GM18858 (cell line): ENCODE data around the gene NT5DC3.
"Not testable (repeated sequence)": the region's sequence is repeated elsewhere in the genome, so short reads cannot be mapped to it uniquely, and the experiment has no call there.

Experiments
- ATAC-seq: cut with Tn5 transposase; IDR thresholded peaks from one replicate; pipeline ENCODE4 v1.9.1; 2021; ENCODE audit not compliant: unreplicated experiment

Gene NT5DC3

DNA sequence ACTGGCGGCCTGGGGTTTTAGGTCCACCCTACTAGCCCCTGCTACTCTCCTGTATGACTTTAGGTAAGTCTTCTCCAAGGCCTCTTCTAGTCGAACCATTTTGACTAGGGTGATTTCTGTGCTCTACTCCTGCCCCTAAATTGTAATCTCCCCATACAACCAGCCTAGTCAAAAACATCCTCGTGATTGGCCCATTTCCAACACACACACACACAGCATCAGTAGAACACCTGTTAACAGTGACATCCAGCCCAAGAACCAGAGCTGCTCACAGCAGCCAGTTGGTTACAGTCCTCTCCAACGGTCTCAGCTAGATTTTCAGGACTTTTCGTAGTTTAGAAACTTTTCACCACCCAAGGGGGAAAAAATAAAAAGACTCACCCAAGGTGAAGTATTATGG lies 30.9 kb downstream of the NT5DC3 start:
- ATAC-seq: no peak

GRCh38 chr12:103809639-103810038 lies 31.4 kb downstream of the NT5DC3 start:
- ATAC-seq: not testable (repeated sequence)

GRCh38 chr12:103809154-103809553 lies 31.9 kb downstream of the NT5DC3 start:
- ATAC-seq: no peak

DNA sequence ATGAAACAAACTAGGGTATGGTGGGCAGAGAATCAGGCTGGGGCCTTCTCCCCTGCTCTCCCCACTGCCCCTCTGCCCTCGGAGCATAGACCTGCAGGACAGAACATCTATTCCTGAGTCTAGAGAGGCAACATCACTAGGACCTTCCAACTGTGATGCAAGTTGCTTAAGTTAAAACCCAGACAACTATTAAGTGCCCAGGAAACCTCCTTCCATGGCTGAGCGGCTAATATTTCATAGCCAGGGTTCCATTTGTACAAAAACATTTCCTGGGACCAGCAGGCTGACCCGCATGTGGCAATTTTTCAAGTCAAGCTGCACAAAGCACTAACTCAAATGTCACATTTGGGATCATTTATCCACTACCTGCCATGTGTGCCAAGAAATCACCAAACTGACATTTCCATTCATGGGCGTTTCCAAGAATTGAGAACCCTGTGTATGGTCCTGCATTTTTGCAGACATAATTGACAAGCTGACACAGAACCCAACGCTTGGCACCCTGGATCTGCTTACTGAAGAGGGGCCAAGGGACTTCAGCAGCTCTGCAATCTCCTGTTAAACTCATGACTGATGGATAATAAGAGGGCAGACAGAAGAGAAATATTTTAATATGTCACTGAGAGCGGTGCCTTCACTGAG lies 32.7 kb downstream of the NT5DC3 start:
- no peak for ATAC-seq

GRCh38 chr12:103807561-103808238 lies 33.3 kb downstream of the NT5DC3 start:
- ATAC-seq: no peak

DNA sequence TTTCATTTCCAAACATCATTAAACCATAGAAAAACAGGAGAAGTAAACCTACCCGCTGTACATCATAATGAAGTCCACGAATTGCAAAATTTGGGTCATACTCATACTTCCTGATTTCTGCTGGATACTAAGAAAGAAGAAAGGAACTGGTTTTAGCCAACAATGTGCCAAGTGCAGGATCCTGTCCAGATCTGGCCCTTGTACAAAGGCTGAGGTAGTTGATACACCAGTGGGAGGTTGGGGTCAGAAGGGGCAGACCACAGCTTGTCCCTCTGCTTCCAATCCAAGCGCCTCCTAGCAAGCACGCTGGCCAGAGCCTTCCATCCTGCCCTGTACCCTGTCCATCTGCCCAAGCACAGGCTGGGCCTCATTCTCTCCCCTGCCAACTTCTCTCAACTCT lies 34.2 kb downstream of the NT5DC3 start:
- no peak for ATAC-seq

- no peak for ATAC-seq
Observed at GRCh38 chr12:103805655-103806360, 35.2 kb downstream of the NT5DC3 start.

- ATAC-seq: no peak
Observed at GRCh38 chr12:103803847-103804246, 37.2 kb downstream of the NT5DC3 start.

DNA sequence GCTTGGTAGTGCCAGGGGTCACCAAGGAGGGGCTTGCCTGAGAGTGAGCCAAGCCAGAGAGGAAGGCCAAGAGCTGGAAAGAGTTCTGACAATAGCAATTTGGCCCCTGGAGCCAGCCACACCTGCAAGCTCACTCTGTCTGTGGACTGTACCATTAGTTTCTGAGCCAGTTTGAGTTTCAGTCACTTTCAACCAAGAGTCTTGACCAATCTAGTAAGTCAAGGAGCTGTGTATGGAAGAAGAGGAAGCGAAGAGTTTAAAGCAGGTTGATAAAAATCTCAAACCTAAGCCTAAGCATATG lies 38.5 kb downstream of the NT5DC3 start:
- no peak for ATAC-seq

- ATAC-seq: no peak
Observed at GRCh38 chr12:103801709-103802585, 39.1 kb downstream of the NT5DC3 start.

DNA sequence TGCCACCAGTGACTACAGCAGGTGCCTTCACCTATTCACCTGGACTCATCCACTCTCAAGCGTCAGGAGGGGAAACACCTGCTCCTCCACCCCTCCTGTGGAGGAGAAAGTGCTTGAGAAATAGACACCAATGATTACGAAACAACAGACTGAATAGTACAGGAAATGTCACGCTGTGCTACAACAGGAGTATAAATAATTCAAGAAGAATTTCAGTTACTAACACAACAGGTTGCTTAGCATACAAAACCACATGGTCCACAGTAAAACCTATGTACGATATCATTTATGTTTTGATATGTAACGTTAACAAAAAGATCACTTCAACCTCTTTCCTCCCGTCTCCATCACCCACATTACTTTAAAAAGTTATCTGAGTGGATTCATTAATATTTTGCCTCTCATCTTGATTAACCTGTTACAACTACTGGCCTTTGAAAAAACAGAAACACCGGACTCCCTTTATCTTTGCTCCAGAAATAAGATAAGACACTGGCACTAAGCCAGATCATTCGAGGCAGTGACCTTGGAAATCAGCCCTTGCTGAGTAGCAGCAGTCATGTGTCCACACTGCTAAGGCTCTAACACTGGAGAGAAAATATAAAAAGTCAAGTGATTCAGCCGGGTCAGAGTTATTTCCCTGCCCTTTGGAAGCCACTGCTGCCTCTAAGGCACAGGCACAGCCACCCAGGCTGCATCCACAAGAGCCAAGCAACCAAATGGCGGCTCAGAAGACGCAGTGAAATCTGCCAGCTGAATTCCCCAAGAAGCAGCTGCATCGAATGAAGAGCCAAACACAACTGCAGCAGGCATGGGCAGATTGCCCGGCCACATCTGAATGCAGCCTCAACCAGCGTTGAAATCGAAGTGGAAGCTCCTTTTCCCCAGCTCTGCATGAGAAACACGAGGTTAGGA lies 40.9 kb downstream of the NT5DC3 start:
- no peak for ATAC-seq

GRCh38 chr12:103799504-103799856 lies 41.6 kb downstream of the NT5DC3 start:
- no peak for ATAC-seq

DNA sequence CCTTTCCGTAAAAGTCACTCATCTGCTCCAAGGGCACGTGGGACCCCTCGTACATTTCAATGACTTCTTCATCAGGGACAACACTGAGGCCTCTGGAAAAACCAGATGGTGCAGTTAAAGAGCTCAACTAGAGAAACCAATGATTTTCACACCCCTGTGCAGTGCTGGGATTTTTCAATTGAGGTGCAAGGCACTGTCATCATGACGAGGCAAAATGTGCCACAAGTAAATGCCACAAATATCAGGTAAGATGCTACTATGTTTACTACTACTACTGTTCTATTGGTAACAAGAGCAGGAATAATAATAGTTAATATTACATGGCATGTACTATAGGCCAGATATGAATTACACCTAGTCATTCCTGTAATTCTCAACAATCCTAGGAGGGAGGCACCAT lies 42.4 kb downstream of the NT5DC3 start:
- ATAC-seq: no peak

DNA sequence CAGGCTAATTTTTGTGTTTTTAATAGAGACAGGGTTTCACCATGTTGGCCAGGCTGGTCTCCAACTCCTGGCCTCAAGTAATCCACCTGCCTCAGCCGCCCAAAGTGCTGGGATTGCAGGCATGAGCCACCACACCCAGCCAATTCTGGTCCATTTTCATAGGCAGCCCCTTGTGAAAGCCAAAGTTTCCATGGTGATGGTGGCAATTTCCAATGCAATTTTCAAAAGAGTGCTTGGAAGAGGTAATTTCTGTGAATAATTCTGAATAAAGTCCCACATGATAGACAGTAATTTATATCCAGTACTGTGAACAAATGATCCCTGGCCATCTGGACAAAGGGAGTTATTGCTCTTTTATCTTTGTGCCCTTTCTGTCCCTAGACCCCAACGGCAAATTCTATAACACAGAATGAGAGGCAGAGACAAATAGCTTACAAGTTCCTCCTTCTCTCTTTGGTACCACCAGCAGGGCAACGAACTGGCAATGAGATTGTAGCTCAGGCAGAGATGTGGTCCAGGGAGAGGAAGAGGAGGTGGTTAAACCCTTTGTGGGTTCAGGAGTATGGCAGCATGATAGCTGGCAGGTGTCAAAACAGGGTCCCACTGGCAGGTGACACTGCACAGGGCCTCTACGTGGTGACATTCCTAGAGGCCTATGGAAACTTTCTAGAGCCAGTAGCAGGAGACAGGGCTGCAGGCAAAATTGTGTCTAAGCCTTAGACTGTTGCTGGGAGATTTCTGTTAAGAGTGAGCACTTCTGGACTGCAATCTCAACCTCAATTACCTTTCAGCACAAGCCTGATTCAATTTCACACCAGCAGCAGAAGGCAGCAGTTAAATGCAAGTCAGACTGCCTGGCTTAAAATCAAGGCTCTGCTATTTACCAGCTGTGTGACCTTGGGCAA lies 46.5 kb downstream of the NT5DC3 start:
- ATAC-seq: no peak

GRCh38 chr12:103793512-103794045 lies 47.5 kb downstream of the NT5DC3 start:
- no peak for ATAC-seq

DNA sequence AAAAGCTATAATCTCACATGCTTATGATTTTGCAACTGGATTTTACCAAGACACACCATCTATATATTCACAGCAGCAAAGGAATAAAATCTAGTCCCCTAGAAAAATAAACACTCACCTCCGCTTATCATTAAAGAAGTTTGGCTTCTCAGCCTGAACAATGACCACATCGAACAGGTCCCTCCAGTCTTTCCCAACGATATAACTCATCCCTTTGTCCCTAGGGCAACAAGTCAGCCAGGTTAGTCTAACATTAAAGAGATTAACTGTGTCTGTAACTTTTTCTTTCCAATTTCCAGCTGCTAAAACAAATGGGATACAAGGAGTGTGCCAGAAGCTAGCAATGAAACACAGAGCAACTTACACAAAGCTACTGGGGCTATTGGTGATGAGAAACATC lies 48.0 kb downstream of the NT5DC3 start:
- ATAC-seq: no peak

- ATAC-seq: no peak
Observed at GRCh38 chr12:103791350-103791920, 49.6 kb downstream of the NT5DC3 start.

DNA sequence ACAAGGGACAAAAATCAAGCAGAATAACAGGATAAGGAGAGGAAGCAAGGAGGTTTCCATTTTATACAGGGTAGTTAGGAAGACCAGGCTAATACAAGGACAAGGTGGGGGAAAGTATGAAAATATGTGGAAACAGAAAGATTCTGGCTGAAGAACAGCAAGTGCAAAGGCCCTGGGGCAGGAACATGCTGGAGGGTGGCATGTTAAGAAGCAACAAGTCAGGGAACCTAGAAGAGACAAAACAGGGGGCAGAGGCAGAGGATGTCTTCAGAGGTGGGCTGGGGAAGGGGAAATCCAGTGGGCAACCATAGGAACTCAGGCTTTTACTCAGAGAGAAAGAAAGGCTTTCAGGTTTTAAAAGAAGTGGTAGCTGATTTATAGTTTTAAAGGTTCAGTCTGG lies 54.8 kb downstream of the NT5DC3 start:
- no peak for ATAC-seq
